Esophagus muscularis mucosa (tissue), 4 donors: ENCODE measurements around the gene BTBD19. TPM values are rescaled to one million over a fixed set of nuclear protein-coding genes. Genes with fewer than 3 reads are reported as not detected.
"Not testable (repeated sequence)": the region's sequence is repeated elsewhere in the genome, so short reads cannot be mapped to it uniquely, and the experiment has no call there.

Experiments used
- DNase-seq: peaks from one replicate; pipeline ENCODE4 v3.0.0-alpha.2; 2017; ENCODE audit errors: extremely low spot score
- H3K27ac ChIP-seq, 4 donors: fragments of 200-600 bp; sonication (generic); replicated peaks in 1 of 4; 1 replicate in 3 of 4; 2 replicates in 1 of 4; pipeline ENCODE4 v1.5.1; 2016 to 2019; ENCODE audit warnings: mild to moderate bottlenecking in 1 of 4
- H3K27me3 ChIP-seq, 4 donors: fragments of 200-600 bp; sonication (generic); one replicate each; pipeline versions ENCODE4 v1.5.1 to v1.6.0; 2016 to 2019
- H3K36me3 ChIP-seq, 4 donors: fragments of 200-600 bp; sonication (generic); one replicate each; pipeline ENCODE4 v1.5.1; 2016 to 2019
- H3K4me1 ChIP-seq, 4 donors: fragments of 200-600 bp; sonication (generic); one replicate each; pipeline ENCODE4 v1.5.1; 2016 to 2019
- H3K4me3 ChIP-seq, 4 donors: fragments of 200-600 bp; sonication (generic); 1 replicate in 2 of 4; 2 replicates in 2 of 4; pipeline ENCODE4 v1.5.1; 2016 to 2019; ENCODE audit warnings: mild to moderate bottlenecking in 4 of 4, moderate library complexity in 1 of 4
- H3K9me3 ChIP-seq, 4 donors: fragments of 200-600 bp; sonication (generic); 1 replicate in 3 of 4; 2 replicates in 1 of 4; pipeline ENCODE4 v1.5.1; 2016 to 2019
- CTCF ChIP-seq, 3 experiments: fragments of 200-600 bp in 2 of 3; fragments of 450-650 bp in 1 of 3; sonication (generic) in 2 of 3; IDR thresholded peaks; one replicate each; pipeline ENCODE4 v1.5.1; 2017 to 2019; ENCODE audit warnings: antibody characterized with exemption in 3 of 3, mild to moderate bottlenecking in 2 of 3, moderate library complexity in 1 of 3
- EP300 ChIP-seq: sonication (generic); formaldehyde crosslinking; IDR thresholded peaks from one replicate; pipeline ENCODE4 v1.6.1; 2017; ENCODE audit warnings: antibody characterized with exemption
- POLR2A ChIP-seq: fragments of 450-650 bp; IDR thresholded peaks from one replicate; pipeline ENCODE4 v1.6.1; 2017; ENCODE audit warnings: antibody characterized with exemption, moderate library complexity, mild to moderate bottlenecking, low read depth
- POLR2AphosphoS5 ChIP-seq, 2 donors: sonication (generic); formaldehyde crosslinking; IDR thresholded peaks; one replicate each; pipeline ENCODE4 v1.6.1; 2017; ENCODE audit warnings: antibody characterized with exemption in 2 of 2
- WGBS: methylation state at CpG from one replicate; pipeline ENCODE4 v1.1.5; 2018; 5-methylcytosine and 5-hydroxymethylcytosine counted together
- intact Hi-C: fragments of 100-400 bp; cut with DNase I; formaldehyde crosslinking; loops from one replicate; pipeline ENCODE4 v1.15.1; 2023
- total RNA-seq, 4 donors: library from RNA; depleted of rRNA; stranded (reverse); fragments of >200 nt; gene quantifications; one replicate each; pipeline versions ENCODE4 v1.1.0 to v1.2.1, GENCODE V29; 2016

BTBD19 gene
- total RNA-seq, 4 donors from 2014 or later: 2.7 to 6.6 (median 3.4) TPM

- intact Hi-C loops: loop anchor here (5.0 to 10.0 kb wide), 4 partner anchors 39 to 469 kb away; partner anchors contain the start of gene EIF2B3
- Histone ChIP-seq H3K9me3 (no peaks in the 10 kb centered on the region), H3K27me3 (no peaks in the 10 kb centered on the region), H3K27ac (peak overlapping the region in 1 of 4 donors; percentile 5), H3K4me1 (peaks cover 0 to 8% (median 8%) of the 10 kb centered on the region in 4 donors), H3K4me3 (peak overlapping the region in 1 of 4 donors; percentile 8), H3K36me3 (no peaks in the 10 kb centered on the region)
- TF ChIP-seq EP300 (no peak), POLR2A (no peak), POLR2AphosphoS5 (IDR thresholded peaks at IDR 0.05) (peak; percentile 13 to 67), CTCF (IDR thresholded peaks at IDR 0.05) (peak; percentile 75 to 89 (median 81))
- WGBS: 69% methylated on average over 22 of the region's 23 CpGs
- no peak for DNase-seq
These were observed 27.7 kb downstream of the BTBD19 start for GRCh38 chr1:44835738-44836675.

DNA sequence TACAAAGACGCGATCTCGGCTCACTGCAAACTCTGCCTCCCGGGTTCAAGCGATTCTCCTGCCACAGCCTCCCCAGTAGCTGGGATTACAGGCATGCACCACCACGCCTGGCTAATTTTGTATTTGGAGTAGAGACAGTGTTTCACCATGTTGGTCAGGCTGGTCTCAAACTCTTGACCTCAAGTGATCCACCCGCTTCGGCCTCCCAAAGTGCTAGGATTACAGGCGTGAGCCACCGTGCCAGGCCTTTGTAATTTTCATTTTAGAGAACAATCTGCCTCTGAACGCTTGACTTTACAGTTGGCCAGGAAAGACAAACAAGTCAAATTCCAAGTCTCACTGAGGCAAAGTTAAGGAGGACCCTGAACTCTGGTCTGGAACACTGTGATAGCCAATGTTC is 30.0 kb downstream of the BTBD19 start:
- not testable (repeated sequence) for H3K9me3 ChIP-seq, H3K36me3 ChIP-seq, DNase-seq, H3K27ac ChIP-seq, H3K4me3 ChIP-seq, H3K27me3 ChIP-seq
- intact Hi-C loops: loop anchor here (5.0 to 10.0 kb wide), 4 partner anchors 41 to 467 kb away; partner anchors contain the start of gene EIF2B3
- WGBS: 90% methylated on average over 11 of the region's 11 CpGs
- peaks cover 6 to 25% (median 19%) of the 10 kb centered on the region in 4 donors for H3K4me1 ChIP-seq

GRCh38 chr1:44839576-44839975 is 31.3 kb downstream of the BTBD19 start:
- no peak for DNase-seq
- TF ChIP-seq POLR2A: no peak
- TF ChIP-seq CTCF (IDR thresholded peaks at IDR 0.05): no peak
- no peak for TF ChIP-seq EP300
- no peak for TF ChIP-seq POLR2AphosphoS5 (IDR thresholded peaks at IDR 0.05)
- Histone ChIP-seq H3K27me3 (no peaks in the 10 kb centered on the region), H3K4me1 (peaks cover 9 to 31% (median 24%) of the 10 kb centered on the region in 4 donors), H3K36me3 (no peaks in the 10 kb centered on the region), H3K27ac (no peak overlapping the region), H3K9me3 (no peaks in the 10 kb centered on the region), H3K4me3 (no peak overlapping the region)
- WGBS: 59% methylated on average over 4 of the region's 4 CpGs
- intact Hi-C loops: loop anchor here (5.0 to 10.0 kb wide), 4 partner anchors 42 to 465 kb away; partner anchors contain the start of gene EIF2B3

DNA sequence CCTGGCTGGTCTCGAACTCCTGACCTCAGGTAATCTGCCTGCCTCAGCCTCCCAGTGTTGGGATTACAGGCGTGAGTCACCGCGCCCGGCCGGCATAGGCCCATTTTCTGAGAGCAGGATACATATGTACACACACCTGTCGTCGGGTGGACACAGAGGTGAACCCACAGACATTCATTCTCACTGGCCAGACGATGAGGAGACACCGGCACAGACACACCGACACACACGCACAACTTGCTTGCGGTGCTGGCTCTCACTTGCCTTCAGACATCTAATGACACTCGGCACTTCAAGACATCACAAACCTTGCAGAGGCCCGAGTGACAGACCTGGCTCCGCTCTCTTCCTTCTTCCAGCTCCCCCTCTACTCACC is 34.2 kb downstream of the BTBD19 start:
- peak overlapping the region; percentile 58 to 76 (median 62) for H3K4me3 ChIP-seq
- H3K27ac ChIP-seq: peak overlapping the region; percentile 65 to 79 (median 76)
- H3K27me3 ChIP-seq: no peaks in the 10 kb centered on the region
- DNase-seq: no peak
- 34% methylated on average over 13 of the region's 16 CpGs for WGBS
- TF ChIP-seq POLR2A (no peak), EP300 (no peak), POLR2AphosphoS5 (IDR thresholded peaks at IDR 0.05) (no peak), CTCF (IDR thresholded peaks at IDR 0.05) (no peak)
- H3K9me3 ChIP-seq: no peaks in the 10 kb centered on the region
- no peaks in the 10 kb centered on the region for H3K36me3 ChIP-seq
- intact Hi-C loops: no loop called here
- H3K4me1 ChIP-seq: peaks cover 9 to 23% (median 16%) of the 10 kb centered on the region in 4 donors

DNA sequence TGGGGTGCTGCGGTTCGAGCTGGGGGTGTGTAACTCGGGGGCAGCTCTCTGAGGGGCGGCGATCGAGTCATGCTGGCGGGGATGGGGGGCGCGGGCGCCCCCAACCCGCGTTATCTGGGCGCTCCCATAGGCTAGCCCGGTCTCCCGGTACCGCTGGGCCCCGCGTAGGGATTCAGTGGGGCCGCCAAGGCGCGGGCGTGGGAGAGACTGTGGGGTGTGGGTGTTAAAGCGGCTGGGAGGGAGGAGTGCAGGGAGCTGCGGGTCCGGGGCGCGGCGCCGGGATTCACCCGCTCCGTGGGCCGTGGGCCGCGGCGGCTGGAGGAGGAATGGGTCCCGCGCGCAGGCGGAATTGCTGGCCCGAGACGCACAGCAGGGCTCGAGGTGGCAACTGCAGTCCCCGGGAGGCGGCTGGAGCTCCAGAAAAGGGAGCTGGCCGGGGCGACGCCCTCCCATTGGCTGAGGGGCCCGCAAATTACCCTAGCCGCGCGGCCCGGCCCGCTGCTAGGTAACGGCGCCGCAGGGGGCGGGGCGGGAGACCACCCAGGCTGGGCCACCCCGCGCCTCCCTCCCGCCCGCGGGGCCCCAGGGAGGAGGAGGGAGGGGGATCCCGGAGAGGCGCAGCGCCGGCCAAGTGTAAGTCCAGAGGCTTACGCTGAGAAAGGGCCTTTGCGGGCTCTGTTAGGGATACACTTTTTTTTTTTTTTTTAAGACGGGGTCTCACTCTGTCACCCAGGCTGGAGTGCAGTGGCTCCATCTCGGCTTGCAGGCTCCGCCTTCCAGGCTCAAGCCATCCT is 34.7 kb downstream of the BTBD19 start, which contains the start of gene PTCH2:
Gene PTCH2, minus strand, starts transcription at position 392 of the 794 bp plus-strand sequence. Its CDS starts 321 bp downstream, at position 71.
- Histone ChIP-seq H3K27me3 (no peaks in the 10 kb centered on the region), H3K27ac (peak within 1 kb of the TSS; percentile 65 to 79 (median 76)), H3K4me1 (peaks cover 9 to 23% (median 16%) of the 10 kb centered on the region in 4 donors), H3K9me3 (no peaks in the 10 kb centered on the region), H3K4me3 (peak within 1 kb of the TSS; percentile 58 to 76 (median 62)), H3K36me3 (no peaks in the 10 kb centered on the region)
- TF ChIP-seq POLR2A: no peak
- TF ChIP-seq POLR2AphosphoS5 (IDR thresholded peaks at IDR 0.05): peak; percentile 65 to 67
- peak in 1 of 3 experiments; percentile 3 for TF ChIP-seq CTCF (IDR thresholded peaks at IDR 0.05)
- no peak for TF ChIP-seq EP300
- no peak for DNase-seq
- 3% methylated on average over 31 of the region's 72 CpGs for WGBS
- intact Hi-C loops: no loop called here
